Activated CD8-positive, alpha-beta memory T cell treated with anti-CD3 and anti-CD28 coated beads, Interleukin-2, amount 50 U/mL, for 1 hour (primary cell): ENCODE results near the gene MED14.

Source experiments
- DNase-seq: peaks from one replicate; pipeline ENCODE4 v3.0.0-alpha.2; 2020; ENCODE audit errors: extremely low read depth

The MED14 gene

DNA sequence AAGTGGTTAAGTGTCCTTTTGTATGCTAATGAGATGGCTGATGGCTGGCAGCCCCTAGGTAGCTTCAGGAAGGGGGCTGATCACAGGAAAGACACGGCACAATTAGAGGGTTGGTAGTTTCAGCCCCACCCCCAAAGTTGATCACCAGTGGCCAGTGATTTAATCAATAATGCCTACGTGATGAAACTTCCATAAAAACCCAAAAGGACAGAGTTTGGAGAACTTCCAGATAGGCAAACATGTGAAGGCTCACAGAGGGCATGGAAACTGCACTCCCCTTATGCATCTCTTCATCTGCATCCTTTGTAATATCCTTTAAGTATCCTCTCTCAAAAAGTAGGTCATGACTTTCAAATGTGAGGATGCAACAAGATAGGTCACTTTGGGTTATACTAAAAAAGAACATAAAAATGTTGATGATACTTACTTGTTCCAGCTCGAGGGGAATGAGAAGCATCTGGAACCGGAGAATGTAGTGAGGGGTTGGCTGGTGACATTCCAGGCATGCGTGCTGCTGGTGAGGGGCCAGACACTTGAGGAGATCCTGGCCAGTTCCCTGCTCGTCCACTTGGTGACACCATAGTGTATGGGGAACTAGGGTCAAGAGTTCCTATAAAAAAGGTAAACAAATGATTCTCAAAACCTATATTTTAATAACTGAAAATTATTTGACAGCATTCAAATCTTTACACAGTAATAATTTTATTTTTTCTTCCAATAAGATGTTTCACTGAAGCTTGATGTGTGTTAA lies 71.3 kb downstream of the MED14 start:
- DNase-seq: no peak

- no peak for DNase-seq
Measured at GRCh38 chrX:40663078-40663740, 72.1 kb downstream of the MED14 start.

GRCh38 chrX:40661489-40661888 lies 73.9 kb downstream of the MED14 start:
- DNase-seq: no peak

DNA sequence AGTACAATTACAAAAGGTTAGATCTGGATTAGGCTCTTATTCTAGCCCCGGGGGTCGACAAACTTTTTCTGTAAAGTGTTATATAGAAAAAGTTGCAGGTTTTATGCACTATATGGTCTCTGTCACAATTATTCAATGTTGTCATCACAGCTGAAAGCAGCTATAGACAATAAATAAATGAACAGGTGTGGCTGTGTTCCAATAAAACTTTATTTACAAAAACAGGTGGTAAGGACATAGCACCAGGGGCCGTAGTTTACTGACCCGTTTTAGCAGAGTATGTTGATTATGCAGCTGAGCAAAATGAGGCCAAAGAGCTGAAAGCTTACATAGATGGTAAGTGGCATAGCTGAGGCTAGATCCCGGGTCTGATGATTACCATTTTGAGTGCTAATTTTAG lies 75.0 kb downstream of the MED14 start:
- DNase-seq: no peak

- no peak for DNase-seq
Measured at GRCh38 chrX:40653535-40653934, 81.8 kb downstream of the MED14 start.

DNA sequence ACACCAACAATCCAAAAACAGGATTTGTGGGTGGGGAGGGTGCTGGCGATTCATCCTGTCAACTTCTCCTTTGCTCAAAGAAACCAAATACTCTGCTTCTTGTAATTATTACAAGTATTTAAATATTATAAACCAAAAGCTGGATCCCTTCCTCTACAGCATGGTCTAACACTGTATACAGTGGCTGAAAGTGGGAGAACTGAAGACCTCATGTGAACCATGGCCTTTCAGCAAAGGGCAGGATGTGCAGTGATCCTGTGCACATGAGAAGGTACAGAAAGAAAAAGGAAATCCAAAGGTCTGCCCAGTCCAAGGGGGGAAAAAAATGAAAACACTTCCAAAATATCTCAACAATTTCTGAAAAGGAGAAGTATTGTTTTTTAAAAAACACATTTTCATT lies 82.7 kb downstream of the MED14 start:
- no peak for DNase-seq

- DNase-seq: peak; percentile 58
Measured at GRCh38 chrX:40651620-40652223, 83.6 kb downstream of the MED14 start.

GRCh38 chrX:40647307-40648197 lies 87.8 kb downstream of the MED14 start, which contains the start of gene CXorf38:
CXorf38 (minus strand) TSS chrX:40647561; CDS start chrX:40647520, 41 bp downstream.
- DNase-seq: peak; percentile 79

DNA sequence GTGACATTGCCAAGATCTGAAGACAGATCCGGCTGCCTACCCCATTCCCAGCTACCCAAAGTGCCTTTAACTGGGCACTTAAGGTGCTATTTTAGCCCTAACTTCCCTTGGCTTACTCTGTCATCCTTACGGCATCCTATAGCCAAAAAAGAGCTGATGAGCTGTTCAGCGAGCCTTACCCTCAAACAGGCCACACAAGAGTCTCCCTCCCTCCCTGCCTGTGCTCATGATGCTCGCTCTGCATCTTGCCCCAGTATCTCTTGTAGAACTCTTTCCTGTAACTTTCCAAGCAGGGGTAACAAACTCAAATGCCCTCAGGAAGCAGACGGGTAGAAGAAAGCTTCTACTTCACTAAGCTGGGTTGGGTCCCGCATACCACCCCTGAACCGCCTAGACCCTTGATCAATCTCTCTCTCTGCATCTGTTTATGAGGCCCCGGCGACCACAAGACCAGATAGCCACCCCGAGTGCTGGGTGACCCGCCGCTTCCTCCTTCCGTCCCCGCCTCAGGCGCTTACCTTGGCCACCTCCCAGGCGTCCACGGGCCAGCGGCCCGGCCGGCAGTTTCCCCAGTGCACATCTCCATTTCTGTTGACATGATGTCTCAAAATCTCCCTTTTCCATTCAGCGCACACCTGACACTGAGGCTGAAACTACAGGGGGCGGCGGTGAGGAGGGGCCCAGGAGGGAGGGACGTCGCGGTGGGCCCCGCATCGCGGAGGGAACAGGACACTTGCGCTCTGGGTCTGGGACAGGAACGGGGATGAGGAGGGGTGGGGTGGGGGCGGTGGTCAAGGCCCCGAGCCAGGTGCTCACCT lies 88.6 kb downstream of the MED14 start:
- DNase-seq: no peak

- DNase-seq: no peak
Measured at GRCh38 chrX:40644821-40645358, 90.5 kb downstream of the MED14 start.

GRCh38 chrX:40644176-40644575 lies 91.2 kb downstream of the MED14 start:
- no peak for DNase-seq

GRCh38 chrX:40637687-40638086 lies 97.7 kb downstream of the MED14 start:
- DNase-seq: no peak

- DNase-seq: no peak
Measured at GRCh38 chrX:40632199-40632598, 103.1 kb downstream of the MED14 start.

DNA sequence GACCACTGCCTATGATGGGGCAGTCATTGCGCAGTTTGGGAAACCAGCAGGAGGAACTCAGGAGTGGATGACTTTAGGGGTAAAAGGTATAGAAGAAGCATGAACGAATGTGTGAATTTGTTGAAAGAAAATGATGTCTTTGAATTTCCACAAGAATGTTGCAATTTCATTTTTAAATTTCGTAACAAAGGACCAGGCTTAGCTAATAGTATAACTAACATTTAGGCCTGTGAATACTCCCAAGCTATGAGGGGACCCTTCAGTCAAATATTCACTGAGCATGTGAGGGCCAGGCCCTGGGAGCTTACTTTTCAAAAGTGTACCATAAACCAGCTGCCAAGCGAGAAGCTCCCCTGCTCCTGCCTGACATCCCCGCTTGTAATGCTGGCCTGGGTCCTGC lies 106.8 kb downstream of the MED14 start:
- no peak for DNase-seq

DNA sequence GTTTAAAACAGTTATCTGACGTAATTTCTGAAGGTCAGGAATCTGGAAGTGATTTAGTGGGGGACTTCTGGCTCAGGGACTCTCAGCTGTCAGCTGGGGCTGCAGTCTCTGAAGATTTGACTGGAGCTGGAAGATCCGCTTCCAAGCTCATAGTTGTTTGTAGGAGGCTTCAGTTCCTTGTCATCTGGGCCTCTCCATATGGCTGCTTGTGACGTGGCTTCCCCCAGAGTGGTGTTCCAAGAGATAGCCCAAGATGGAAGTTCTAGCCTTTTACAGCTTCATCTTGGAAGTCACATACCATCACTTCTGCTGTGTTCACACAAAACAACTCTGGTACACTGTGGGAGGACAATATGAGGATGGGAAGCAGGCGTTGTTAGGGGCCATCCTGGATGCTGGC lies 110.0 kb downstream of the MED14 start:
- DNase-seq: no peak

DNA sequence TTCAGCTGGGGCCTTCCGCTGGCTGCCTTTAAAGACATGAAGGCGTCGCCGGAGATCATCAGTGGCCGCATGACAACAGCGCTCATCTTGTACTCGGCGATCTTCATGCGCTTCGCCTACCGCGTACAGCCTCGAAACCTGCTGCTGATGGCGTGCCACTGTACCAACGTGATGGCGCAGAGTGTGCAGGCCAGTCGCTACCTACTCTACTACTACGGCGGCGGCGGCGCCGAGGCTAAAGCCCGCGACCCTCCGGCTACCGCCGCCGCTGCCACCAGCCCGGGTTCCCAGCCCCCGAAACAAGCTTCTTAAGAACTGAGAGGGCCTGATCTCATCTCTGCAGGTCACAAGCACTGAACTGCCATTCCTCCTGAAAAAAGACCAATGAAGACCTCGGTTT lies 111.7 kb downstream of the MED14 start:
- DNase-seq: no peak

- no peak for DNase-seq
Measured at GRCh38 chrX:40623139-40623536, 112.2 kb downstream of the MED14 start, which contains the start of gene MPC1L. MPC1L (plus strand) TSS chrX:40623428; CDS start chrX:40623566, 138 bp downstream.

GRCh38 chrX:40622479-40623138 lies 112.7 kb downstream of the MED14 start:
- DNase-seq: no peak

GRCh38 chrX:40617566-40617965 lies 117.8 kb downstream of the MED14 start:
- DNase-seq: no peak

GRCh38 chrX:40615976-40616375 lies 119.4 kb downstream of the MED14 start:
- DNase-seq: no peak
